Mesendoderm (in vitro differentiated cells): Measurements from ENCODE around the gene HAO2.
A peak's percentile ranks its signal among the peaks of the same experiment; 100 is the strongest.
"Not testable (repeated sequence)": the region's sequence is repeated elsewhere in the genome, so short reads cannot be mapped to it uniquely, and the experiment has no call there.

Experiments used
- DNase-seq: peaks from one replicate; pipeline ENCODE4 v3.0.0; 2013
- H2AK5ac ChIP-seq: 2 replicates; pipeline ENCODE4 v1.6.1; 2013; ENCODE audit warnings: low read length, inconsistent platforms
- H2BK120ac ChIP-seq: 2 replicates; pipeline ENCODE4 v1.6.1; 2013; ENCODE audit warnings: low read depth, mild to moderate bottlenecking, low read length, moderate library complexity, mixed read lengths
- H2BK15ac ChIP-seq: replicated peaks from 2 replicates; pipeline ENCODE4 v1.6.1; 2013; ENCODE audit warnings: low read depth, mild to moderate bottlenecking, moderate library complexity
- H2BK5ac ChIP-seq: 2 replicates; pipeline ENCODE4 v1.6.1; 2013; ENCODE audit warnings: low read length, inconsistent platforms
- H3K18ac ChIP-seq: 2 replicates; pipeline ENCODE4 v1.6.1; 2013; ENCODE audit warnings: mild to moderate bottlenecking, low read length, mixed read lengths
- H3K23ac ChIP-seq: one replicate; pipeline ENCODE4 v1.6.1; 2013; ENCODE audit warnings: low read length
- H3K27ac ChIP-seq: 2 replicates; pipeline ENCODE4 v1.5.1; 2013; ENCODE audit warnings: low read depth, mild to moderate bottlenecking, inconsistent platforms, low read length, moderate library complexity
- H3K27me3 ChIP-seq: 2 replicates; pipeline ENCODE4 v1.6.1; 2013; ENCODE audit warnings: low read length, control low read depth, mild to moderate bottlenecking, inconsistent platforms; ENCODE audit not compliant: insufficient read depth, poor library complexity
- H3K36me3 ChIP-seq: 2 replicates; pipeline ENCODE4 v1.6.1; 2013; ENCODE audit warnings: low read length, inconsistent platforms; ENCODE audit not compliant: control insufficient read depth, insufficient read depth
- H3K4ac ChIP-seq: one replicate; pipeline ENCODE4 v1.6.1; 2013; ENCODE audit warnings: low read depth, mild to moderate bottlenecking, low read length, moderate library complexity
- H3K4me1 ChIP-seq: 2 replicates; pipeline ENCODE4 v1.6.1; 2013; ENCODE audit warnings: low read depth, low read length, inconsistent platforms; ENCODE audit not compliant: control insufficient read depth
- H3K4me2 ChIP-seq: 2 replicates; pipeline ENCODE4 v1.6.1; 2013; ENCODE audit warnings: low read length
- H3K4me3 ChIP-seq: 2 replicates; pipeline ENCODE4 v1.5.1; 2013; ENCODE audit warnings: mild to moderate bottlenecking, low read length
- H3K56ac ChIP-seq: one replicate; pipeline ENCODE4 v1.6.1; 2013; ENCODE audit warnings: low read length
- H3K79me1 ChIP-seq: 2 replicates; pipeline ENCODE4 v1.6.1; 2013; ENCODE audit warnings: low read length, inconsistent platforms
- H3K79me2 ChIP-seq: 2 replicates; pipeline ENCODE4 v1.6.1; 2013; ENCODE audit warnings: mild to moderate bottlenecking, low read length; ENCODE audit not compliant: control insufficient read depth, insufficient read depth
- H3K9ac ChIP-seq: 2 replicates; pipeline ENCODE4 v1.6.1; 2013; ENCODE audit warnings: low read length, inconsistent platforms
- H4K5ac ChIP-seq: one replicate; pipeline ENCODE4 v1.6.1; 2013; ENCODE audit warnings: low read length
- H4K8ac ChIP-seq: one replicate; pipeline ENCODE4 v1.6.1; 2013; ENCODE audit warnings: low read depth, mild to moderate bottlenecking, control low read depth, low read length, moderate library complexity
- WGBS: extraction: QIAGEN DNeasy Blood & Tissue Kit; methylation state at CpG from one replicate; pipeline ENCODE4 v1.1.7; 2013; ENCODE audit warnings: low lambda C conversion rate, missing lambda C conversion rate; ENCODE audit not compliant: insufficient coverage; ENCODE audit errors: extremely low coverage; 5-methylcytosine and 5-hydroxymethylcytosine counted together

Gene HAO2

DNA sequence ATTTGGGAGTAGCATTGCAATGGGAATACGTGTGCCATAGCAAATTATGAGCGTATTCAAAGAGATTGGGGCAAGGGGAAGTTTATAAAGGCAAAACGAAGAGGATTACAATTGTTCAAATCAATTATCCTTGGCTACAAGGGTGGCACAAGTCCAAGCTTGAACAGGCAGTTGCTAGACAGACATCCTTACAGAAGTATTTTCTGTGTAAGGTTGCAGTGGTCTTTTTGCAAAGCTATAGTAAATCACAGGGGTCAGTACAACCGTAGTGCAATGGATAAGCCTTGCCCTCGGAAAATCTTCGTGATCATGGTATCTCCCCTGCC lies 37.4 kb upstream of the HAO2 start:
- Histone ChIP-seq H3K36me3 (no peaks in the 10 kb centered on the region), H2AK5ac (no peak overlapping the region), H3K4me3 (no peak overlapping the region), H3K79me2 (no peaks in the 10 kb centered on the region), H3K4me1 (peaks cover 16% of the 10 kb centered on the region), H3K56ac (peak overlapping the region; percentile 49), H3K18ac (no peak overlapping the region), H4K5ac (no peak overlapping the region), H3K4ac (no peak overlapping the region), H3K79me1 (no peaks in the 10 kb centered on the region), H3K23ac (no peak overlapping the region), H3K4me2 (no peak overlapping the region), H2BK15ac (no peak overlapping the region), H3K9ac (no peak overlapping the region), H3K27ac (peak overlapping the region; percentile 8), H2BK5ac (no peak overlapping the region), H4K8ac (no peak overlapping the region), H3K27me3 (no peaks in the 10 kb centered on the region), H2BK120ac (no peak overlapping the region)
- WGBS = no CpG with 5 or more reads among the region's 6 CpGs
- no peak for DNase-seq

DNA sequence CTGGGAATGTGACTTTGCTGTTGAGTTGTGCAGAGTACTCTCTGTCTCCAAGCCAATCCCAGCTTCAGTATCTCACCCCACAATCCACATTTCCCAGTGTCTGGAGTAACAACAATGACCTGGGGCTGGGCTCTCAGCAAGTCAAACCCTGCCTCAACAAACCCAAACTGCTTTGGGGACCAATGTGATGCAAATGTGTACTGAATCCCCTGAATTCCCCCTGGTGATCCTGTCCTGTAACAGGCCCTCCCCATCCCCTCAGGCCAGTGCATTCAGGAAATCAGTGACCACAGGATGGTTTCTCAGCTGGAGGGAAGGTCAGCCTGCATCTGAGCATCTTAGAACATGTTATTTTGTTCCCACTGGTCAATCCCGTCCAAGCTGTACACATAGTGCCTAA lies 36.7 kb upstream of the HAO2 start:
- Histone ChIP-seq H3K27me3 (no peaks in the 10 kb centered on the region), H3K23ac (no peak overlapping the region), H3K4me1 (peaks cover 10% of the 10 kb centered on the region), H3K18ac (no peak overlapping the region), H3K56ac (peak overlapping the region; percentile 49), H3K4ac (no peak overlapping the region), H3K4me3 (no peak overlapping the region), H3K4me2 (no peak overlapping the region), H4K5ac (no peak overlapping the region), H3K9ac (no peak overlapping the region), H3K27ac (peak overlapping the region; percentile 7), H4K8ac (no peak overlapping the region), H3K79me1 (no peaks in the 10 kb centered on the region), H3K36me3 (no peaks in the 10 kb centered on the region), H2AK5ac (no peak overlapping the region), H2BK5ac (no peak overlapping the region), H2BK120ac (no peak overlapping the region), H3K79me2 (no peaks in the 10 kb centered on the region), H2BK15ac (no peak overlapping the region)
- peak; percentile 77 for DNase-seq
- no CpG with 5 or more reads among the region's 1 CpG for WGBS

DNA sequence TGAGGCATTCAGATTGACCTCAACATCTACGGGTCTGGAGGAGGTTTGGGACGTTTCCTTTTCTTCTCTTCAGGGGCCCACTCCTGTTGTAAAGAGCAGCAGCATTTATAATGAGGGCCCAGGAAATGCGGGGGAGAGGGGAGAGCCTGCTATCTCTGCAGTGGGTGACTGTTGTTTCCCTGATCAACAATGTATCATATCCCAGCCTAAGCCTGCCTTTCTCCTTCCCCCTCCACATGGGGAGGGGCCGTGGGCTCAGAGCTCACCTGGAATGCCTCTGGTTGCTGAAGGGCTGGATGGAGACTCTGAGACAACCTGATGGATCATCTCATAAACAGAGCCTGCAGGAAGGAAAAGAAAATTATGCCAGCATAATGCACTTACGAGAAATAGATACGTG lies 36.0 kb upstream of the HAO2 start:
- Histone ChIP-seq H3K27ac (no peak overlapping the region), H3K23ac (no peak overlapping the region), H4K5ac (no peak overlapping the region), H3K4ac (no peak overlapping the region), H2BK15ac (no peak overlapping the region), H3K36me3 (no peaks in the 10 kb centered on the region), H3K56ac (peak overlapping the region; percentile 2), H2BK120ac (no peak overlapping the region), H3K4me1 (peaks cover 11% of the 10 kb centered on the region), H3K79me1 (no peaks in the 10 kb centered on the region), H3K4me3 (no peak overlapping the region), H3K18ac (no peak overlapping the region), H3K4me2 (no peak overlapping the region), H2BK5ac (no peak overlapping the region), H4K8ac (no peak overlapping the region), H2AK5ac (no peak overlapping the region), H3K9ac (no peak overlapping the region), H3K79me2 (no peaks in the 10 kb centered on the region), H3K27me3 (no peaks in the 10 kb centered on the region)
- no peak for DNase-seq
- WGBS = no CpG with 5 or more reads among the region's 6 CpGs

DNA sequence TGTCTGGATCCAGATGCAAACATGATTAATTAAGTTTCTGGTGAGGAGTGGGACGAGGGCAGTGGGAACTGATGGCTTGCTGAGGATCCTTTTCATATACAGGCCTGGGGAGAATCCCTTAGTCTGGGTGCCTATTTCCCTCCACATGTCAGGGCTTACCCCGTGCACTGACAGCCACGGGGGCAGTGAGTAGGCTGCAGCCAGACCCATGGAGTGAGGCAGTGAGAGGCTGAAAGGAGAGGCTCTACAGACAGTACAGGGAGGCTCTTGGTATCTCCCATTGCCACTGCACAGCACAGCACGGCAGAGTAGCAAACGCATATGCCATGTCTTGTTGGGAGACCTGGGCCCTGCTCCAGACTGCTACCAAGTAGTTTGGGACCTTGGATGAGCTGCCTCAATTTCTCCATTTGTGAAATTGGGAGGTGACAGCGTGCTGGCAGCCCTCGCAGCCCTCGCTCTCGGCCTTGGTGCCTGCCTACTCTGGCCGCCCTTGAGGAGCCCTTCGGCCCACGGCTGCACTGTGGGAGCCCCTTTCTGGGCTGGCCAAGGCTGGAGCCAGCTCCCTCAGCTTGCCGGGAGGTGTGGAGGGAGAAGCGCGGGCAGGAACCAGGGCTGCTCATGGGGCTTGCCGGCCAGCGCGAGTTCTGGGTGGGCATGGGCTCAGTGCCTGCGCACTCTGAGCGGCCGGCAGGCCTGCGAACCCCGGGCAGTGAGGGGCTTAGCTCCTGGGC lies 35.3 kb upstream of the HAO2 start:
- H3K27ac ChIP-seq = no peak overlapping the region
- no peak overlapping the region for H4K8ac ChIP-seq
- no peak overlapping the region for H2BK120ac ChIP-seq
- H2BK5ac ChIP-seq = no peak overlapping the region
- H3K23ac ChIP-seq = no peak overlapping the region
- H3K27me3 ChIP-seq = no peaks in the 10 kb centered on the region
- no peak overlapping the region for H2AK5ac ChIP-seq
- no peak overlapping the region for H3K4me3 ChIP-seq
- no peak overlapping the region for H3K4me2 ChIP-seq
- peak overlapping the region; percentile 37 for H3K56ac ChIP-seq
- no peak overlapping the region for H3K18ac ChIP-seq
- no peaks in the 10 kb centered on the region for H3K36me3 ChIP-seq
- WGBS = no CpG with 5 or more reads among the region's 23 CpGs
- H3K9ac ChIP-seq = no peak overlapping the region
- peaks cover 10% of the 10 kb centered on the region for H3K4me1 ChIP-seq
- H2BK15ac ChIP-seq = no peak overlapping the region
- no peaks in the 10 kb centered on the region for H3K79me1 ChIP-seq
- H3K79me2 ChIP-seq = no peaks in the 10 kb centered on the region
- H3K4ac ChIP-seq = no peak overlapping the region
- no peak overlapping the region for H4K5ac ChIP-seq
- no peak for DNase-seq

DNA sequence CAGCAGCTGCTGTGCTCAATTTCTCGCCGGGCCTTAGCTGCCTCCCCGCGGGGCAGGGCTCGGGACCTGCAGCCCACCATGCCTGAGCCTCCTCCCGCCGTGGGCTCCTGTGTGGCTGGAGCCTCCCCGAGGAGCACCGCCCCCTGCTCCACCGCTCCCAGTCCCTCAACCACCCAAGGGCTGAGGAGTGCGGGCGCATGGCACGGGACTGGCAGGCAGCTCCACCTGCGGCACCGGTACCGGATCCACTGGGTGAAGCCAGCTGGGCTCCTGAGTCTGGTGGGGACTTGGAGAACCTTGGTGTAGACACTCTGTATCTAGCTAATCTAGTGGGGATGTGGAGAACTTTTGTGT lies 34.7 kb upstream of the HAO2 start:
- not testable (repeated sequence) for H3K56ac ChIP-seq, H3K27me3 ChIP-seq, H3K27ac ChIP-seq, H4K5ac ChIP-seq, H3K4me2 ChIP-seq, H3K79me1 ChIP-seq, H2BK120ac ChIP-seq, H3K4me1 ChIP-seq, H2BK5ac ChIP-seq, H2AK5ac ChIP-seq, H4K8ac ChIP-seq, H3K36me3 ChIP-seq, H3K9ac ChIP-seq, H3K79me2 ChIP-seq, DNase-seq, H3K23ac ChIP-seq, H3K4me3 ChIP-seq, H3K4ac ChIP-seq, H2BK15ac ChIP-seq, H3K18ac ChIP-seq
- WGBS = no CpG with 5 or more reads among the region's 16 CpGs

DNA sequence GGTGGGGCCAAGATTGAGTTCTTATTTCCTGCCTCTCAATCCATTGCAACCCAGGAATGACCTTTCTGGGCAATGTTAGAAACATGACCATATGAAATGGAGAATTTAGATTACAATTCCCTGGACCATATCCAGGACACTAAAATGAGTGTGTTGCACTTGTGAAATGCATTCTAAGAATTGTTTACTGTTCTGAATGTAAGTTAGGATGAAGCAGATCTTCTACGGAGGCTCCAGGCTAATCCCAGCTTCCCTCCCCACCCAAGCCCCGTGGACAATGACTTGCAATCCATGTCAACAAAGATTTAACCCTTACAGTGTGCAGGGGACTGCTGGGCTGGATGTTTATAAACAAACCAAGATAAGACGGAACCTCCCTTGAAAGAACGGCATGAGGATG lies 31.7 kb upstream of the HAO2 start:
- H2BK120ac ChIP-seq = no peak overlapping the region
- H3K79me2 ChIP-seq = no peaks in the 10 kb centered on the region
- no peak overlapping the region for H2AK5ac ChIP-seq
- no peak overlapping the region for H3K56ac ChIP-seq
- no peak overlapping the region for H3K18ac ChIP-seq
- H3K79me1 ChIP-seq = no peaks in the 10 kb centered on the region
- H3K4ac ChIP-seq = no peak overlapping the region
- H4K8ac ChIP-seq = no peak overlapping the region
- no peak overlapping the region for H3K9ac ChIP-seq
- no peak for DNase-seq
- no peak overlapping the region for H2BK15ac ChIP-seq
- H2BK5ac ChIP-seq = no peak overlapping the region
- no peaks in the 10 kb centered on the region for H3K36me3 ChIP-seq
- no peak overlapping the region for H3K4me2 ChIP-seq
- no peak overlapping the region for H3K4me3 ChIP-seq
- H3K27me3 ChIP-seq = no peaks in the 10 kb centered on the region
- H4K5ac ChIP-seq = no peak overlapping the region
- H3K27ac ChIP-seq = no peak overlapping the region
- no CpG with 5 or more reads among the region's 4 CpGs for WGBS
- no peak overlapping the region for H3K23ac ChIP-seq
- peaks cover 14% of the 10 kb centered on the region for H3K4me1 ChIP-seq
